Prostate gland (tissue), 2 donors: ENCODE data around the gene INSL3.

Source experiments
- CTCF ChIP-seq, 4 experiments: fragments of 200-600 bp in 2 of 4; fragments of 450-650 bp in 2 of 4; sonication (generic) in 2 of 4; IDR thresholded peaks; 1 replicate in 3 of 4; 2 replicates in 1 of 4; pipeline ENCODE4 v1.5.1; 2016 to 2019; ENCODE audit warnings: antibody characterized with exemption in 4 of 4, mild to moderate bottlenecking in 2 of 4, moderate library complexity in 2 of 4
- POLR2A ChIP-seq: fragments of 450-650 bp; IDR thresholded peaks from one replicate; pipeline ENCODE4 v1.6.1; 2016; ENCODE audit warnings: antibody characterized with exemption, mild to moderate bottlenecking
- POLR2AphosphoS5 ChIP-seq: sonication (generic); formaldehyde crosslinking; IDR thresholded peaks from one replicate; pipeline ENCODE4 v1.6.1; 2017; ENCODE audit warnings: antibody characterized with exemption

- TF ChIP-seq CTCF (IDR thresholded peaks at IDR 0.05): no peak
- no peak for TF ChIP-seq POLR2AphosphoS5
- no peak for TF ChIP-seq POLR2A
These were observed at the start of gene INSL3 for GRCh38 chr19:17821190-17821589.
